Spinal cord (tissue), 10 donors: ENCODE data around the gene CCDC187. TPM values are rescaled to one million over a fixed set of nuclear protein-coding genes. Genes with fewer than 3 reads are reported as not detected.

Experiments
- DNase-seq, 6 donors: peaks; one replicate each; pipeline versions ENCODE4 v3.0.0 to v3.0.0-alpha.2; 2013 to 2015; ENCODE audit warnings: low spot score in 6 of 6, low read depth in 4 of 6
- H3K27ac ChIP-seq: one replicate; pipeline ENCODE4 v1.5.1; 2013; ENCODE audit warnings: low read depth, low read length, control low read depth
- H3K27me3 ChIP-seq: one replicate; pipeline ENCODE4 v1.6.1; 2013; ENCODE audit warnings: low read length; ENCODE audit not compliant: control insufficient read depth, insufficient read depth
- H3K36me3 ChIP-seq: one replicate; pipeline ENCODE4 v1.6.1; 2013; ENCODE audit warnings: low read length; ENCODE audit not compliant: control insufficient read depth, insufficient read depth
- H3K4me1 ChIP-seq: one replicate; pipeline ENCODE4 v1.6.1; 2013; ENCODE audit warnings: low read length; ENCODE audit not compliant: control insufficient read depth, insufficient read depth
- H3K4me3 ChIP-seq: one replicate; pipeline ENCODE4 v1.5.1; 2013; ENCODE audit warnings: low read depth, low read length, control low read depth
- H3K9me3 ChIP-seq: one replicate; pipeline ENCODE4 v1.6.1; 2013; ENCODE audit warnings: low read length; ENCODE audit not compliant: control insufficient read depth, insufficient read depth
- WGBS: methylation state at CpG from one replicate; pipeline ENCODE4 v1.1.5; 2013; ENCODE audit warnings: missing lambda C conversion rate; ENCODE audit not compliant: insufficient coverage; 5-methylcytosine and 5-hydroxymethylcytosine counted together
- polyA plus RNA-seq, 2 donors: library from polyadenylated mRNA; unstranded; fragments of 120-200 nt; gene quantifications; one replicate each; pipeline ENCODE4 v1.2.1, GENCODE V29; 2013; ENCODE audit not compliant: insufficient read length in 2 of 2
- total RNA-seq, 2 donors: library from RNA; depleted of rRNA in 1 of 2; stranded (reverse); fragments of 120-200 nt in 1 of 2; fragments of >200 nt in 1 of 2; gene quantifications; one replicate each; pipeline versions ENCODE4 v1.2.3 to v1.2.4, GENCODE V29; 2013 to 2014
- donor health status: healthy.

Gene CCDC187
- total and polyA plus RNA-seq, 4 donors: 0.05 to 0.33 (median 0.15) TPM

DNA sequence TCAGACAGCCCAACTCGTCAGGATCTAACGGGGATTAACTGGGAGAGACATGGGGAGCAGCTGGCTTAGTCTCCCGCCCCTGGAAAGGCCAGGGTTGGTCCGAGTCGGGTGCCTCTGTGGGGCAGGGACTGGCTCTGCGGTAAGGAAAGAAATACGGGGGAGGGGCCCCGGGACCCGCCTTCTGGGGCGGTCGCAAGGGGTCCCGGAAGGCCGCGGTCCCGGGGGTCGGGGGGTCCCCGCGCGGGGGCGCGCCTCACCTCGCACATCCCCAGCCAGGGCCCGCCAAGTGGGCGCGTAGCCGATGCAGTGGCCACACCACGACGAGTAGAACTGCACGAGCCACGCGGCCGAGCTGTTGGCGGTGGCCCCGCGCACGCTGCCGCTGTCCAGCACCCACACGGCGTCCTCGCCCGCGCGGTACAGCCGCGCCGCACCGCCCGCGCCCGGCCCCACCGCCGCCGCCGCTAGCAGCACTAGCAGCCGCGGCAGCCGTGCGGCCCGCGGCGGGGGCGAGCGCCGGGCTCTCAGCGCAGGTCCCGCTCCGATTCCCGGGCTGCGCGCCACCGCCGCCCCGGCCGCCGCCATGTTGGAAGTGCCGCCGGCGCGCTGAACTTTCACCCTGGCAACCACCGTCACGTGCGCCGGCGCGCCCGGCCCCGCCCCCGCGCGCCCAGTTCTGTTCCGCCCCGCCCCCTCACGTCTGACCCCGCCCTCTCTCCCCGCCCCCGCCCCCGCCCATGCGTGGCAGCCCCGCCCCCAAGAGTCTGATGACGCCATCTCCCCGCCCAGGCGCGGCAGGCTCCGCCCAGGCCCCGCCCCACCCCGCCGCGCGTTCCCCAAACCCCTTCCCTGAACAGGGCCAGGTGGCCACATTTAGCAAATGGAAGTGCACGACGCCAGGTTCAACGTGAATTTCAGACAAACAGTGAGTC, 58.4 kb downstream of the CCDC187 start, which contains the start of gene QSOX2:
TSS of gene QSOX2 (minus strand) at position 594 of the 932 bp plus-strand sequence. CDS start at position 585, 9 bp downstream.
- no peak within 1 kb of the TSS for H3K27ac ChIP-seq
- WGBS: 0% methylated on average over 94 of the region's 112 CpGs

DNA sequence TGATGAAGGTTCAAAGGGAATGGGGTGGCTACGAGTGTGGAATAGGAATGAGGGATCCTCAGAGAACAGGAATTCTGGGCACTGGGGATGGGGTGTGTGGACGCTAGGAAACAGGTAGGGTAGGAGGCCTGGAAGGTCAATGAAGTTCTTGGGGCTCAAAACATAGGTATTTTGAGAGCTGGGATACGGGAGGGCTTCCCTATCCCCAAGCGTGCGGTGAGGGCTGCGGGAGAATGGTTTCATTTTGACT, 59.0 kb downstream of the CCDC187 start:
- peaks cover 15% of the 10 kb centered on the region for H3K36me3 ChIP-seq
- no peak overlapping the region for H3K27ac ChIP-seq
- DNase-seq: no peak
- H3K27me3 ChIP-seq: no peaks in the 10 kb centered on the region
- peak overlapping the region; percentile 54 for H3K4me3 ChIP-seq
- peaks cover 40% of the 10 kb centered on the region for H3K4me1 ChIP-seq
- 1% methylated on average over 6 of the region's 6 CpGs for WGBS
- no peaks in the 10 kb centered on the region for H3K9me3 ChIP-seq

More for the DNA sequence above, 58.4 kb downstream of the CCDC187 start, which contains the start of gene QSOX2:
- Histone ChIP-seq H3K4me3 (peak within 1 kb of the TSS; percentile 54), H3K27me3 (no peaks in the 10 kb centered on the region), H3K4me1 (peaks cover 40% of the 10 kb centered on the region), H3K36me3 (peaks cover 15% of the 10 kb centered on the region), H3K9me3 (no peaks in the 10 kb centered on the region)
- DNase-seq: peak in 5 of 6 donors; percentile 50 to 93 (median 73)

DNA sequence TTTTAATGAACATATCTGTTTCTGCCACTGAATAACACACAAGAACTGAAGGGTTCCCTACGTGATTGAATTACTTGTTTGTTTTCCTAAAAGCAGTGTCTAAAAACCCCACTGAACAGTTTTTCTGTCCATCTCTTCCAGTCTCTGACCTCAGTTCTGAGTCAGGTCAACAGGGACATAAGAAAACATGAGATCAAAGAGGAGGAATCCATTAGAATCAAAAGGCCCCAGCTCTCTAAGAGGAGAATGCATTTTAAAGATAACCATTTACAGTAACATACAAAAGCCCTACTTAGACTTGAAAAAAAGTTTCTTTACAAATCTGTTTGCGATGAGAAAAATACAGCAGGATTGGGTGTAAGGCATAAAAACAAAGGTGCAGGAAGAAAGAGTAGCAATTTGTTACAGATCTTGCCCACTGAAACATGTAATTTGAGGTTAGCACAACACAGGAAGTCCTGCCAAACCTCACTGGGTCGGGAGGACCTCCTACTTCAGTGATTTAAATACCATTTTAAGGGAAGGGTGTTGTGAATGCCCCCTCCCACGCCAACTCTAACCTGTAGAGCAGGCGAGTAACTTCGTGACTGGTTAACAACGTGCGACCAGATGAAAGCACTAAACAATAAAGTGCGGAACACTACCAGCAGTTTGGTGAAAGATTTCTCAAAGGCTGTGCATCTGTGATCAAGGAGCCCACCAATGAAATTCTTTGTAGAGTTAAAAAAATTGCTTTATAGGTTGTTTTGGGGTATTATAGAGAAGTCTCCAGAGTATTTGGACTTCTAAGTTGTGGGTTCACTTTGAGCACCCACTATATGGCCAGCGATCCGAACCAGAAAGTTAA, 59.5 kb downstream of the CCDC187 start:
- Histone ChIP-seq H3K4me1 (peaks cover 41% of the 10 kb centered on the region), H3K36me3 (peaks cover 15% of the 10 kb centered on the region), H3K27me3 (no peaks in the 10 kb centered on the region), H3K9me3 (no peaks in the 10 kb centered on the region), H3K4me3 (peak overlapping the region; percentile 54), H3K27ac (no peak overlapping the region)
- 15% methylated on average over 9 of the region's 11 CpGs for WGBS
- DNase-seq: no peak

DNA sequence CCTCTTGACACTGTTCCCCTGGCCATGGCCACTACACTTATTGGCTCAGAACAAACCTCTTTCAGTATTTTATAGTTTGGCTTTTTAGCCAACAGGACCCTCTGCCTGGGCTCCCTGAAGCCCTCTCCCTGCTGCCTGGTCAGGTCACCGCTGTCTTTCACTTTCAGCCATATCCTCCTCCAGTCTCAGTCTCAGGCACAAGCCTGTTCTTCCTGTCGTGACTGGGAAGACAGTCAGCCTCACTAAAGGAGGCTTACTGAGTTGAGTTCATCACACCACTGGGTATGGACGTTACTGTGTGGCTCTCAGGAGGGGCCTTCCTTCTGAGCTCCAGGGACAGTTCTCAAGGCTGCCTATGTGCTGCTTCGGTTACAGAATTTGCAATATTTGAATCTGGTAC, 60.3 kb downstream of the CCDC187 start:
- Histone ChIP-seq H3K4me1 (peaks cover 41% of the 10 kb centered on the region), H3K4me3 (no peak overlapping the region), H3K36me3 (peaks cover 15% of the 10 kb centered on the region), H3K27me3 (no peaks in the 10 kb centered on the region), H3K27ac (no peak overlapping the region), H3K9me3 (no peaks in the 10 kb centered on the region)
- no peak for DNase-seq
- 53% methylated on average over 4 of the region's 4 CpGs for WGBS

DNA sequence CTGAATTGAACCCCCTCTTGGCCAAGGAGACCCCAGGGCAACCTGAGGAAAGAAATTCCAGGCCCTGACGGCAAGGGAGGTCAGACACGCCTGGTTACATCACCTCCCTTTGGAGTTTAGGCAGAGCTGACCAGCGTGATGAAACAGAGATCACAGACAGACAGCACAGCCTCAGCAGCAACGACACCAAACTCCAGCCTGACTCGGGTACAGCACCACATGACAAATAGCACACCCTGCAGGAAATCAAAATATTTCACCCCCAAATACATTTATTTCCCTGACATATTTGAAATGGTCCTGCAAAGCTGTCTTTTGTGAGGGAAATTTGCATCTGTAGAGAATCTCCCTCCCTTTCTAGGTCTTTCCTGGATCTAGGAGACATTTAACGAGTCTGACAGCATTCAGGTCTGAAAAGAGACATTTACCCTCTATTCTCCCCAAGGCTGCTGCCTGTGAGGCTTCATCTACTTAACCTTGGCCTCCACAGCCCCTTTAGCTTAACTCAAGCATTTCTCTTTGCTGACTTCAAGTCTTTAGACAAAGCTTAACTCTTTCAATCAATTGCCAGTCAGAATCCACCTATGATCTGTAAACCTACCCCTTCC, 60.9 kb downstream of the CCDC187 start:
- no peaks in the 10 kb centered on the region for H3K27me3 ChIP-seq
- WGBS: 61% methylated on average over 6 of the region's 6 CpGs
- no peaks in the 10 kb centered on the region for H3K9me3 ChIP-seq
- H3K4me3 ChIP-seq: no peak overlapping the region
- H3K36me3 ChIP-seq: peaks cover 19% of the 10 kb centered on the region
- DNase-seq: no peak
- H3K4me1 ChIP-seq: peaks cover 47% of the 10 kb centered on the region
- no peak overlapping the region for H3K27ac ChIP-seq

DNA sequence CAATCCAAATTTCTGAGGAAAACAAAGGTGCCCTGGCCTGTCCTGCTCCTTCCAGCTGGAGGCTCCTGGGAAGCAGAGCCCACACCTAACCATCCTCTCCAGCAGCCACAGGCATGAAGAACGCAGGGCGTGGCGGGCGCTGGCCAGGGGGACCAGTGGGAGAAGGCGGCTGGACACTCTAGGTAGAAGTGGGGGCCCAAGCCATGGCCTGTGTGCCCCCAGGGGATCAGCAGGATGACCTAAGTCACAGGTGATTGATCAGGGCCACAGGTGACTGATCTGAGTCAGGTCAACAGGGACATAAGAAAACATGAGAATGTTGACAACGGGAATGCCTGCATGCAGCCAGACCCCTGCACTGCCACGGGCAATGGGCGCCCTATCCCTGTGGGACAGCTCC, 61.6 kb downstream of the CCDC187 start:
- Histone ChIP-seq H3K4me3 (no peak overlapping the region), H3K4me1 (peaks cover 50% of the 10 kb centered on the region), H3K9me3 (no peaks in the 10 kb centered on the region), H3K27me3 (no peaks in the 10 kb centered on the region), H3K27ac (no peak overlapping the region), H3K36me3 (peaks cover 25% of the 10 kb centered on the region)
- WGBS: 96% methylated on average over 8 of the region's 8 CpGs
- no peak for DNase-seq

DNA sequence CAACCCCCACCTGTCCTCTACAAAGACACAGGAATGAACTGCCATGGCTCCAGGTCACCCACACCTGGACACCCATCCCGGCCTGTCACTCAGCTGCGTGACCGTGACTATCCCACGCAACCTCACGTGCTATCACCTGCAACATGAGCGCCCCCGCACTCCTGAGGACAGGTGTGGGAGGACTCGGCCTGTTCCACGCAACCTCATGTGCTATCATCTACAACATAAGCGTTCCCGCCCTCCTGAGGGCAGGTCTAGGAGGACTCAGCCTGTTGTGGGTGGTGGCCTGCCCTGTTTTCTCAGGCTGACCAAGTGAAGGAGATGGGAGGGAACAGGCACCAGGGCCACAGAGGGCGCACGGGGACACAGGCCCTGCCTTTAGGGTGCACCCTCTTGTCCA, 62.4 kb downstream of the CCDC187 start:
- H3K4me3 ChIP-seq: no peak overlapping the region
- H3K36me3 ChIP-seq: peaks cover 32% of the 10 kb centered on the region
- H3K9me3 ChIP-seq: no peaks in the 10 kb centered on the region
- H3K27me3 ChIP-seq: no peaks in the 10 kb centered on the region
- no peak overlapping the region for H3K27ac ChIP-seq
- 96% methylated on average over 13 of the region's 13 CpGs for WGBS
- peaks cover 50% of the 10 kb centered on the region for H3K4me1 ChIP-seq
- no peak for DNase-seq

DNA sequence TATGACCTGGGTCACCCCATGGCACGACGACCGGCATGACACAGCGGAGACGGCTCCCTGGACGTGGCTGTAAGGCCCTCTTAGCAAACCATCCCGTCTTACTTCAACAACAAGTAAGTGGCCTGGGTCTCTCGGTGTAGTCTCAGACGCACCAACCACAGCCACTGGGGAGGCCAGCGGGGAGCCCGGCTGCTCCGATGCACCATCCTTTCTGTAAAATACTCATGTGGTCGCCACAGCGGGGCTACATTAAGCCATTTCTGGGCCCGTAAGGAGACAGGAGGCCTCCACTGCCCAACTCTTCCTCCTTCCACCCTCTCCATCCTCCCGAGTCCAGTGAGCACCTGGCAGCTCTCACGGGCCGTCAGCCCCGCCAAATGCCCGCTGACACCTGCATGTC, 63.0 kb downstream of the CCDC187 start:
- DNase-seq: no peak
- Histone ChIP-seq H3K27ac (no peak overlapping the region), H3K9me3 (no peaks in the 10 kb centered on the region), H3K27me3 (no peaks in the 10 kb centered on the region), H3K4me1 (peaks cover 50% of the 10 kb centered on the region), H3K4me3 (no peak overlapping the region), H3K36me3 (peaks cover 38% of the 10 kb centered on the region)
- WGBS: 88% methylated on average over 19 of the region's 20 CpGs

DNA sequence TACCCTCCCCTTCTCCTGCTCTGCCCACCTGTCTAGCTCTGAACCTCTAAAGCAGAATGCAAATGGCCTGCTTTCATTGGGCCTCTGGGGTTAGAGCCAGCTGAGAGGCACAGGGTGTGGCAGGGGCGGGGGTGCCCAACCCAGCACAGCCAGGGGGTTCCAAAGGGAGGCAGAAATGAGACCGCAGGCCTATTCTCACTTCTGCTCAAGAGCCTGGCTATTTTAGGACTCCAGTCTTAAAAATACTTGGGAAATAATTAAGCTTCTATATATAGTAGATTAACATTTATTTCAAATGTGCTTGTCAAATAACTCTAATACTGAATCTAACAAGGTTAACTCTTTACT, 63.9 kb downstream of the CCDC187 start:
- Histone ChIP-seq H3K4me3 (no peak overlapping the region), H3K27me3 (no peaks in the 10 kb centered on the region), H3K9me3 (no peaks in the 10 kb centered on the region), H3K36me3 (peaks cover 48% of the 10 kb centered on the region), H3K4me1 (peaks cover 47% of the 10 kb centered on the region), H3K27ac (no peak overlapping the region)
- no CpG with 5 or more reads among the region's 2 CpGs for WGBS
- DNase-seq: no peak
